ENCODE results near the gene GLTPD2. TPM values are rescaled to one million over a fixed set of nuclear protein-coding genes. Genes with fewer than 3 reads are reported as not detected.

Gene GLTPD2
- total RNA-seq, 4 donors from 2014 or later: not detected

- no peak for TF ChIP-seq CTCF (IDR thresholded peaks at IDR 0.05; ENCODE audit: low read depth)
Observed at GRCh38 chr17:4808378-4808767, 19.6 kb downstream of the GLTPD2 start.

- TF ChIP-seq CTCF (IDR thresholded peaks at IDR 0.05; ENCODE audit: low read depth): no peak
Observed at GRCh38 chr17:4810696-4811290, 22.0 kb downstream of the GLTPD2 start.

GRCh38 chr17:4811471-4811870 lies 22.7 kb downstream of the GLTPD2 start:
- no peak for TF ChIP-seq CTCF (IDR thresholded peaks at IDR 0.05; ENCODE audit: low read depth)

GRCh38 chr17:4812690-4813089 lies 23.9 kb downstream of the GLTPD2 start:
- TF ChIP-seq CTCF (IDR thresholded peaks at IDR 0.05; ENCODE audit: low read depth): no peak

GRCh38 chr17:4815043-4815675 lies 26.4 kb downstream of the GLTPD2 start:
- no peak for TF ChIP-seq CTCF (IDR thresholded peaks at IDR 0.05; ENCODE audit: low read depth)

GRCh38 chr17:4816826-4817225 lies 28.1 kb downstream of the GLTPD2 start:
- no peak for TF ChIP-seq CTCF (IDR thresholded peaks at IDR 0.05; ENCODE audit: low read depth)

GRCh38 chr17:4818276-4818675 lies 29.5 kb downstream of the GLTPD2 start:
- no peak for TF ChIP-seq CTCF (IDR thresholded peaks at IDR 0.05; ENCODE audit: low read depth)
